Mesendoderm (in vitro differentiated cells): ENCODE results near the gene TLR8.

Experiments
- DNase-seq: peaks from one replicate; pipeline ENCODE4 v3.0.0; 2013
- H2AK5ac ChIP-seq: 2 replicates; pipeline ENCODE4 v1.6.1; 2013; ENCODE audit warnings: low read length, inconsistent platforms
- H2BK120ac ChIP-seq: 2 replicates; pipeline ENCODE4 v1.6.1; 2013; ENCODE audit warnings: low read depth, mild to moderate bottlenecking, low read length, moderate library complexity, mixed read lengths
- H2BK15ac ChIP-seq: replicated peaks from 2 replicates; pipeline ENCODE4 v1.6.1; 2013; ENCODE audit warnings: low read depth, mild to moderate bottlenecking, moderate library complexity
- H2BK5ac ChIP-seq: 2 replicates; pipeline ENCODE4 v1.6.1; 2013; ENCODE audit warnings: low read length, inconsistent platforms
- H3K18ac ChIP-seq: 2 replicates; pipeline ENCODE4 v1.6.1; 2013; ENCODE audit warnings: mild to moderate bottlenecking, low read length, mixed read lengths
- H3K23ac ChIP-seq: one replicate; pipeline ENCODE4 v1.6.1; 2013; ENCODE audit warnings: low read length
- H3K27ac ChIP-seq: 2 replicates; pipeline ENCODE4 v1.5.1; 2013; ENCODE audit warnings: low read depth, mild to moderate bottlenecking, inconsistent platforms, low read length, moderate library complexity
- H3K27me3 ChIP-seq: 2 replicates; pipeline ENCODE4 v1.6.1; 2013; ENCODE audit warnings: low read length, control low read depth, mild to moderate bottlenecking, inconsistent platforms; ENCODE audit not compliant: insufficient read depth, poor library complexity
- H3K36me3 ChIP-seq: 2 replicates; pipeline ENCODE4 v1.6.1; 2013; ENCODE audit warnings: low read length, inconsistent platforms; ENCODE audit not compliant: control insufficient read depth, insufficient read depth
- H3K4ac ChIP-seq: one replicate; pipeline ENCODE4 v1.6.1; 2013; ENCODE audit warnings: low read depth, mild to moderate bottlenecking, low read length, moderate library complexity
- H3K4me1 ChIP-seq: 2 replicates; pipeline ENCODE4 v1.6.1; 2013; ENCODE audit warnings: low read depth, low read length, inconsistent platforms; ENCODE audit not compliant: control insufficient read depth
- H3K4me2 ChIP-seq: 2 replicates; pipeline ENCODE4 v1.6.1; 2013; ENCODE audit warnings: low read length
- H3K4me3 ChIP-seq: 2 replicates; pipeline ENCODE4 v1.5.1; 2013; ENCODE audit warnings: mild to moderate bottlenecking, low read length
- H3K56ac ChIP-seq: one replicate; pipeline ENCODE4 v1.6.1; 2013; ENCODE audit warnings: low read length
- H3K79me1 ChIP-seq: 2 replicates; pipeline ENCODE4 v1.6.1; 2013; ENCODE audit warnings: low read length, inconsistent platforms
- H3K79me2 ChIP-seq: 2 replicates; pipeline ENCODE4 v1.6.1; 2013; ENCODE audit warnings: mild to moderate bottlenecking, low read length; ENCODE audit not compliant: control insufficient read depth, insufficient read depth
- H3K9ac ChIP-seq: 2 replicates; pipeline ENCODE4 v1.6.1; 2013; ENCODE audit warnings: low read length, inconsistent platforms
- H4K5ac ChIP-seq: one replicate; pipeline ENCODE4 v1.6.1; 2013; ENCODE audit warnings: low read length
- H4K8ac ChIP-seq: one replicate; pipeline ENCODE4 v1.6.1; 2013; ENCODE audit warnings: low read depth, mild to moderate bottlenecking, control low read depth, low read length, moderate library complexity
- WGBS: extraction: QIAGEN DNeasy Blood & Tissue Kit; methylation state at CpG from one replicate; pipeline ENCODE4 v1.1.7; 2013; ENCODE audit warnings: low lambda C conversion rate, missing lambda C conversion rate; ENCODE audit not compliant: insufficient coverage; ENCODE audit errors: extremely low coverage; 5-methylcytosine and 5-hydroxymethylcytosine counted together

The TLR8 gene

GRCh38 chrX:12912791-12913482, 6.5 kb downstream of the TLR8 start:
- H3K56ac ChIP-seq, result no peak overlapping the region
- no peak overlapping the region for H3K18ac ChIP-seq
- H3K36me3 ChIP-seq, result no peaks in the 10 kb centered on the region
- H4K8ac ChIP-seq, result no peak overlapping the region
- no peaks in the 10 kb centered on the region for H3K27me3 ChIP-seq
- H2AK5ac ChIP-seq, result no peak overlapping the region
- H4K5ac ChIP-seq, result no peak overlapping the region
- H3K4ac ChIP-seq, result no peak overlapping the region
- no peaks in the 10 kb centered on the region for H3K79me1 ChIP-seq
- no peak overlapping the region for H3K23ac ChIP-seq
- WGBS, result no CpG with 5 or more reads among the region's 5 CpGs
- no peak overlapping the region for H3K4me3 ChIP-seq
- H2BK120ac ChIP-seq, result no peak overlapping the region
- H3K79me2 ChIP-seq, result no peaks in the 10 kb centered on the region
- H3K4me2 ChIP-seq, result no peak overlapping the region
- H2BK15ac ChIP-seq, result no peak overlapping the region
- H3K9ac ChIP-seq, result no peak overlapping the region
- DNase-seq, result no peak
- H2BK5ac ChIP-seq, result no peak overlapping the region
- H3K4me1 ChIP-seq, result no peaks in the 10 kb centered on the region
- H3K27ac ChIP-seq, result no peak overlapping the region

GRCh38 chrX:12917753-12918152, 11.3 kb downstream of the TLR8 start:
- Histone ChIP-seq H3K27ac (no peak overlapping the region), H4K5ac (no peak overlapping the region), H3K79me2 (no peaks in the 10 kb centered on the region), H3K23ac (no peak overlapping the region), H3K56ac (no peak overlapping the region), H3K4me2 (no peak overlapping the region), H3K18ac (no peak overlapping the region), H2BK5ac (no peak overlapping the region), H2BK120ac (no peak overlapping the region), H3K9ac (no peak overlapping the region), H3K4ac (no peak overlapping the region), H3K4me1 (no peaks in the 10 kb centered on the region), H2AK5ac (no peak overlapping the region), H4K8ac (no peak overlapping the region), H3K4me3 (no peak overlapping the region), H3K36me3 (no peaks in the 10 kb centered on the region), H3K27me3 (no peaks in the 10 kb centered on the region), H3K79me1 (no peaks in the 10 kb centered on the region), H2BK15ac (no peak overlapping the region)
- WGBS, result no CpG with 5 or more reads among the region's 2 CpGs
- no peak for DNase-seq

- DNase-seq, result no peak
- WGBS, result no CpG with 5 or more reads among the region's 10 CpGs
- H4K5ac ChIP-seq, result no peak overlapping the region
- no peak overlapping the region for H2BK5ac ChIP-seq
- H3K56ac ChIP-seq, result no peak overlapping the region
- no peak overlapping the region for H2BK15ac ChIP-seq
- H3K18ac ChIP-seq, result no peak overlapping the region
- no peaks in the 10 kb centered on the region for H3K79me1 ChIP-seq
- no peak overlapping the region for H2BK120ac ChIP-seq
- H3K23ac ChIP-seq, result no peak overlapping the region
- H3K4me1 ChIP-seq, result no peaks in the 10 kb centered on the region
- H4K8ac ChIP-seq, result no peak overlapping the region
- H3K4me2 ChIP-seq, result no peak overlapping the region
- H3K27me3 ChIP-seq, result no peaks in the 10 kb centered on the region
- no peak overlapping the region for H3K4ac ChIP-seq
- H3K79me2 ChIP-seq, result no peaks in the 10 kb centered on the region
- H3K27ac ChIP-seq, result no peak overlapping the region
- no peak overlapping the region for H3K9ac ChIP-seq
- no peak overlapping the region for H3K4me3 ChIP-seq
- H2AK5ac ChIP-seq, result no peak overlapping the region
- no peaks in the 10 kb centered on the region for H3K36me3 ChIP-seq
These were observed 12.6 kb downstream of the TLR8 start for GRCh38 chrX:12919051-12919450.

- no peaks in the 10 kb centered on the region for H3K36me3 ChIP-seq
- no peak overlapping the region for H2BK15ac ChIP-seq
These were observed 13.2 kb downstream of the TLR8 start for GRCh38 chrX:12919620-12920019.

DNA sequence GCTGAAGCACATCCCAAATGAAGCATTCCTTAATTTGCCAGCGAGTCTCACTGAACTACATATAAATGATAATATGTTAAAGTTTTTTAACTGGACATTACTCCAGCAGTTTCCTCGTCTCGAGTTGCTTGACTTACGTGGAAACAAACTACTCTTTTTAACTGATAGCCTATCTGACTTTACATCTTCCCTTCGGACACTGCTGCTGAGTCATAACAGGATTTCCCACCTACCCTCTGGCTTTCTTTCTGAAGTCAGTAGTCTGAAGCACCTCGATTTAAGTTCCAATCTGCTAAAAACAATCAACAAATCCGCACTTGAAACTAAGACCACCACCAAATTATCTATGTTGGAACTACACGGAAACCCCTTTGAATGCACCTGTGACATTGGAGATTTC, 14.6 kb downstream of the TLR8 start:
- Histone ChIP-seq H2BK15ac (no peak overlapping the region), H3K4ac (no peak overlapping the region), H3K23ac (no peak overlapping the region), H4K5ac (no peak overlapping the region), H3K4me3 (no peak overlapping the region), H3K9ac (no peak overlapping the region), H2BK5ac (no peak overlapping the region), H3K27me3 (no peaks in the 10 kb centered on the region), H2AK5ac (no peak overlapping the region), H3K4me1 (no peaks in the 10 kb centered on the region), H2BK120ac (no peak overlapping the region), H3K36me3 (no peaks in the 10 kb centered on the region), H3K79me2 (no peaks in the 10 kb centered on the region), H3K18ac (no peak overlapping the region), H3K4me2 (no peak overlapping the region), H4K8ac (no peak overlapping the region), H3K56ac (no peak overlapping the region), H3K79me1 (no peaks in the 10 kb centered on the region), H3K27ac (no peak overlapping the region)
- DNase-seq, result no peak
- no CpG with 5 or more reads among the region's 8 CpGs for WGBS

More at GRCh38 chrX:12919620-12920019, 13.2 kb downstream of the TLR8 start:
- WGBS, result no CpG with 5 or more reads among the region's 8 CpGs
- Histone ChIP-seq H3K56ac (no peak overlapping the region), H4K5ac (no peak overlapping the region), H3K18ac (no peak overlapping the region), H3K4me2 (no peak overlapping the region), H3K4ac (no peak overlapping the region), H3K27ac (no peak overlapping the region), H2BK5ac (no peak overlapping the region), H3K4me3 (no peak overlapping the region), H3K79me2 (no peaks in the 10 kb centered on the region), H3K23ac (no peak overlapping the region), H3K27me3 (no peaks in the 10 kb centered on the region), H3K4me1 (no peaks in the 10 kb centered on the region), H2AK5ac (no peak overlapping the region), H3K79me1 (no peaks in the 10 kb centered on the region), H2BK120ac (no peak overlapping the region), H4K8ac (no peak overlapping the region), H3K9ac (no peak overlapping the region)
- no peak for DNase-seq
